ENCODE data around the gene SDCCAG8. TPM values are rescaled to one million over a fixed set of nuclear protein-coding genes. Genes with fewer than 3 reads are reported as not detected.

Gene SDCCAG8
- total RNA-seq, 1 experiment from 2014 or later = 18.7 TPM

GRCh38 chr1:243407284-243408018, 151.6 kb downstream of the SDCCAG8 start:
- DNase-seq (ENCODE audit: low spot score) = no peak

GRCh38 chr1:243408479-243408878, 152.6 kb downstream of the SDCCAG8 start:
- DNase-seq (ENCODE audit: low spot score) = no peak
- in situ Hi-C loops (cut with HindIII; ENCODE audit: low sequenced_read_pairs) = no loop called here

More at GRCh38 chr1:243407284-243408018, 151.6 kb downstream of the SDCCAG8 start:
- in situ Hi-C loops (cut with HindIII; ENCODE audit: low sequenced_read_pairs) = no loop called here

GRCh38 chr1:243409284-243409683, 153.4 kb downstream of the SDCCAG8 start:
- in situ Hi-C loops (cut with HindIII; ENCODE audit: low sequenced_read_pairs) = no loop called here
- DNase-seq (ENCODE audit: low spot score) = peak; percentile 48

GRCh38 chr1:243411472-243411871, 155.6 kb downstream of the SDCCAG8 start:
- in situ Hi-C loops (cut with HindIII; ENCODE audit: low sequenced_read_pairs) = no loop called here

GRCh38 chr1:243413431-243414151, 157.8 kb downstream of the SDCCAG8 start:
- in situ Hi-C loops (cut with HindIII; ENCODE audit: low sequenced_read_pairs) = no loop called here
- no peak for DNase-seq (ENCODE audit: low spot score)

More at GRCh38 chr1:243411472-243411871, 155.6 kb downstream of the SDCCAG8 start:
- no peak for DNase-seq (ENCODE audit: low spot score)

- in situ Hi-C loops (cut with HindIII; ENCODE audit: low sequenced_read_pairs) = no loop called here
- no peak for DNase-seq (ENCODE audit: low spot score)
These were observed 158.3 kb downstream of the SDCCAG8 start for GRCh38 chr1:243414152-243414494.

- in situ Hi-C loops (cut with HindIII; ENCODE audit: low sequenced_read_pairs) = no loop called here
- DNase-seq (ENCODE audit: low spot score) = peak; percentile 90
These were observed 160.0 kb downstream of the SDCCAG8 start for GRCh38 chr1:243415663-243416408.

GRCh38 chr1:243416495-243416894, 160.7 kb downstream of the SDCCAG8 start:
- in situ Hi-C loops (cut with HindIII; ENCODE audit: low sequenced_read_pairs) = no loop called here

GRCh38 chr1:243420016-243420945, 164.4 kb downstream of the SDCCAG8 start:
- no peak for DNase-seq (ENCODE audit: low spot score)
- in situ Hi-C loops (cut with HindIII; ENCODE audit: low sequenced_read_pairs) = no loop called here

More at GRCh38 chr1:243416495-243416894, 160.7 kb downstream of the SDCCAG8 start:
- no peak for DNase-seq (ENCODE audit: low spot score)

- in situ Hi-C loops (cut with HindIII; ENCODE audit: low sequenced_read_pairs) = no loop called here
- peak; percentile 62 for DNase-seq (ENCODE audit: low spot score)
These were observed 165.3 kb downstream of the SDCCAG8 start for GRCh38 chr1:243420946-243421685.

GRCh38 chr1:243421784-243422183, 165.9 kb downstream of the SDCCAG8 start:
- in situ Hi-C loops (cut with HindIII; ENCODE audit: low sequenced_read_pairs) = no loop called here

GRCh38 chr1:243422362-243422761, 166.5 kb downstream of the SDCCAG8 start:
- DNase-seq (ENCODE audit: low spot score) = peak; percentile 64
- in situ Hi-C loops (cut with HindIII; ENCODE audit: low sequenced_read_pairs) = no loop called here

More at GRCh38 chr1:243421784-243422183, 165.9 kb downstream of the SDCCAG8 start:
- DNase-seq (ENCODE audit: low spot score) = peak; percentile 78

- in situ Hi-C loops (cut with HindIII; ENCODE audit: low sequenced_read_pairs) = no loop called here
- no peak for DNase-seq (ENCODE audit: low spot score)
These were observed 172.2 kb downstream of the SDCCAG8 start for GRCh38 chr1:243428084-243428483.

GRCh38 chr1:243428617-243429342, 172.9 kb downstream of the SDCCAG8 start:
- in situ Hi-C loops (cut with HindIII; ENCODE audit: low sequenced_read_pairs) = no loop called here
- no peak for DNase-seq (ENCODE audit: low spot score)

GRCh38 chr1:243431591-243431990, 175.8 kb downstream of the SDCCAG8 start:
- in situ Hi-C loops (cut with HindIII; ENCODE audit: low sequenced_read_pairs) = no loop called here
- no peak for DNase-seq (ENCODE audit: low spot score)

- in situ Hi-C loops (cut with HindIII; ENCODE audit: low sequenced_read_pairs) = no loop called here
- DNase-seq (ENCODE audit: low spot score) = no peak
These were observed 176.3 kb downstream of the SDCCAG8 start for GRCh38 chr1:243432136-243432535.

- in situ Hi-C loops (cut with HindIII; ENCODE audit: low sequenced_read_pairs) = no loop called here
- DNase-seq (ENCODE audit: low spot score) = no peak
These were observed 178.0 kb downstream of the SDCCAG8 start for GRCh38 chr1:243433737-243434370.

Data from G401 (cell line).